GM18951 (cell line): ENCODE data around the gene ACTR6.
A peak's percentile ranks its signal among the peaks of the same experiment; 100 is the strongest.
"Not testable (repeated sequence)": the region's sequence is repeated elsewhere in the genome, so short reads cannot be mapped to it uniquely, and the experiment has no call there.

Source experiments
- POLR2A ChIP-seq: IDR thresholded peaks from 4 replicates; pipeline ENCODE4 v1.6.1; 2011; ENCODE audit warnings: mild to moderate bottlenecking; ENCODE audit not compliant: insufficient read length, insufficient read depth; ENCODE audit errors: extremely low read depth
- in situ Hi-C: fragments of 300-500 bp; cut with MboI; formaldehyde crosslinking; loops from one replicate; pipeline ENCODE4 v1.12.0; 2022; ENCODE audit warnings: low sequenced_read_pairs, mixed read lengths, inconsistent platforms; ENCODE audit not compliant: unreplicated experiment

The ACTR6 gene

GRCh38 chr12:100248886-100249285, 48.3 kb downstream of the ACTR6 start:
- in situ Hi-C loops, result loop anchor here (25.0 kb wide), 2 partner anchors 313 to 488 kb away; partner anchors contain the start of gene GAS2L3
- TF ChIP-seq POLR2A, result no peak

GRCh38 chr12:100249941-100250340, 49.3 kb downstream of the ACTR6 start:
- in situ Hi-C loops, result loop anchor here (25.0 kb wide), 2 partner anchors 312 to 487 kb away; partner anchors contain the start of gene GAS2L3
- no peak for TF ChIP-seq POLR2A

GRCh38 chr12:100251917-100252316, 51.3 kb downstream of the ACTR6 start:
- in situ Hi-C loops, result no loop called here
- TF ChIP-seq POLR2A, result no peak

DNA sequence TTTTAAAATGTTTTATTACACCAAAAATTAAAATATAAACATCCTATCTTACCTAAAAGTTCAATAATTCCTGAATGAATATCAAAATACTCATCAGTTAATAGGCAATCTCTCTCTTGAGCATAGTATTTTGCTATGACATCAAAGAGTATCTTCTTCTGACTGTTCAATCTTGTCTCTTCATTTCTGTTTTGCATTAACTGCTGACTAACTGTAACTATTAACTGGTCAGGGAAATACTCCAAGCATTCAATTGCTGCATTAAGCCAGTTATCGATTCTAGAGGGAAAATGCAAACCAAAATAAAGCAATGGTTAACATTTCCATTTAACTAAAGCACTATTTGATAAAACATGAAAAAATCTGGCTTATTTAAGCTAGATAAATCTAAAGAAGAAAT, 52.8 kb downstream of the ACTR6 start:
- no peak for TF ChIP-seq POLR2A
- in situ Hi-C loops, result no loop called here

DNA sequence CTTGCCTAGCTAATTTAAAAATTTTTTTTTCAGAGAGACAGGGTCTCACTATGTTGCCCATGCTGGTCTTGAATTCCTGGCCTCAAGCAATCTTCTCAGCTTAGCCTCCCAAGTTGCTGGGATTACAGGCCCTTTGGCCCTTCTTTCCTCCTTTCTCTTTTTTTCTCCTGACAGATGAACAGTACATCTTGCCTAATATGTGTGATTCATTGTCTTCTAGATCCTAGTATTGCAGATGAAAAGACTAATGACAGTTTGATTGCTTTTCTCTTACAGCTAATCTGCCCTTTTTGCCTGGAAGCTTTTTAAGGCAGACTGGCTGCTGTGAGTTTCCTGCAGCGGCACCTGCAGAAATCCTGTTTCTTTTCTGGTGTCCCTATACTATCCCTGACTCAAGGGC, 54.3 kb downstream of the ACTR6 start:
- in situ Hi-C loops, result no loop called here
- TF ChIP-seq POLR2A, result no peak

DNA sequence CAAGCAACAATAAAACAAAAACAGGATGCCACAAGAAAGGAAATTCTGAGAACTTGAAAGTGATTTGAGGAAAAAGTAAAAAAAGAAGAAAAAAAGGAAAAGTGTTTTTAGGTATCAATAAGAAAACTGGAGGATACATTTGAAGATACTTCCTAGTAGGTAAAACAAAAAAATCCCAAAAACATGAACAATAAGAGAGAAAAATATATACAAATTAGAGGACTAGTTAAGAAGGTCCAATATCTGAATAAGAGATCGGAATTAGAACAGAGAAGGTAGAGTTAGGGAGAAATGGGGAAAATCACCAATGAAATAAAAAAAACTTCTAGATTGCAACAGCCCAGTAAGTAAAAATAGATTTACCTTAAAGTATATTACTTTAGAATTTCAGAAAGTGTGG, 57.5 kb downstream of the ACTR6 start:
- in situ Hi-C loops, result no loop called here

GRCh38 chr12:100263131-100263530, 62.5 kb downstream of the ACTR6 start:
- in situ Hi-C loops, result no loop called here
- no peak for TF ChIP-seq POLR2A

More for the DNA sequence above, 57.5 kb downstream of the ACTR6 start:
- no peak for TF ChIP-seq POLR2A

GRCh38 chr12:100265107-100265506, 64.5 kb downstream of the ACTR6 start:
- in situ Hi-C loops, result not testable (repeated sequence)

GRCh38 chr12:100265732-100266584, 65.3 kb downstream of the ACTR6 start:
- in situ Hi-C loops, result no loop called here
- TF ChIP-seq POLR2A, result no peak

DNA sequence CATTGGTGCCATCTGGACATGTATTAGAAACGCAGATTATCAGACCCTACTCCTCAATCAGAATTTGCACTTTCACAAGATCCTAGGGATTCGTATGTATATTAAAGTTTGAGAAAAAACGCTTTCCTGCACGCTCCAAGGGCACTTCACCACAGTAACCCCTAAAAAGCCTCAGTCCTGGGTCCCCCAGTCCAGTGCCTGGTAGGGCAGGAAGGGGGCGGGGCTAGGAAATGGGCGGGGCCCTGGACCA, 65.9 kb downstream of the ACTR6 start:
- in situ Hi-C loops, result no loop called here
- no peak for TF ChIP-seq POLR2A

GRCh38 chr12:100266835-100267602, 66.4 kb downstream of the ACTR6 start, which contains the start of the genes DEPDC4 and SCYL2:
DEPDC4 (minus strand) TSS chr12:100267079; CDS start chr12:100267076, 3 bp downstream.
SCYL2 (plus strand) TSS chr12:100267177; CDS start chr12:100282971, 15,794 bp downstream.
- in situ Hi-C loops, result no loop called here
- TF ChIP-seq POLR2A, result peak; percentile 46

DNA sequence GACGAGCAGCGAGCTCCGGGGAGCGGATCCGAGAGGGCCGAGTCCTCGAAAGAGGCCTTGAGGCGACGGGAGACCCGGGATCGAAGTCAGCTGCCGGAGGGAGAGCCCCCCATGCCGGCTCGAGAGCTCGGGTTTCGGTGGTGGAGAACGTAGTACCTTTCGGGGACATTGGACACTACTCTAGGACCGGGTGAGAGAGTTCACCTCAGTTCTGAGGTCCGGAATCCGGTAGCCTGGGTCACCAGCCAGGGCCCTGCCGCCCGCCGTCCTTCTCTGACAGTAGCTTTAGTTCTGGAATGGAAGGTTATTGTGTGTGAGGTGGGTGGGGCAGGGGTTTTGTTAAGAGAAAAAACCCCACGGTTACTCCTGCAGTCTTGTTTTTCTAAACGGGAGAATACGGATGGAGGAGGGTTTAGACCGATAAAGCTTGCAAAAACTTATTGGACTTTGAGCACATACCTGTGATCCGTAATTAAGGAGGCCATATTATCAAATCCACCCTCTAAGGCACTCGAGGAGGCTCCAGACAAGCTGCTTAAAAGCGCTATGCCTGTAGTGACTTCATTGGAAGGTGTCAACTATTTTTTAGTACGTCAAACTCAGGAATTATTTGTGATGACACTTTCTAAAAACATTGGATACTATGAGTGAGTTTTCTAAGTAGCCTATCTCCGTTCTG, 67.1 kb downstream of the ACTR6 start:
- in situ Hi-C loops, result no loop called here

DNA sequence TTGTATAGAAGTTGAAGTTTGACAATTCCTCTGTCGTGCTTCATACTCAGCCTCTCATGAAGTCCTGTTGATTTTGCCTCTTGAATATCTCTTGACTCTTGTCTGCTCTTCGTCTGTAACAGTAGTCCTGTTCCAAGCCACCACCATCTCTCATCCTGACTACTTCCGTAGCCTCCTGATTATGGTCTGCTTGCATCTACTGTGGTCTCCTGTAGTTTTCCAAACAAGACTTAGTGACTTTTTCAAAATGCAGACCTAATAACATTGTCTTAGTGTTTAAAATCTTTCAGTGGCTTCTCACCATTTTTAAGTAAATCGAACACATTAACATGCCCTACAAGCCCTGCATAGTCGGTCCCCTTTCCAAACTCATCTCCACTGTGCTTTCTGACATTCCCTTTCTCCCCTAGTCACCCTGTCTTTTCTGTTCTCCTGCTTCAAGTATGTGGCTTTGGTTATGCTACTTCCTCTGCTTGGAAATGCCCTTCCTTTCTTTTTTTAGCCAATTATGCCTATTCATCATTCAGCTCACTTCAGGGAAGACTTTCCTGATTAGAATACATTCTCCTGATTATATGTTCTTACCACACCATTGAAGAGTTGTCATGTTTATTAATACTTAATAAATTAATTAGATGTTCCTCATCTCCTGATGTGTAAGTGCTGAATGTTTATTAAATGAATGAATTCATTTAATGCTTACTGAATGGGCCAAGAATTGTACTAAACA, 68.4 kb downstream of the ACTR6 start:
- no peak for TF ChIP-seq POLR2A
- in situ Hi-C loops, result no loop called here

More for the DNA sequence above, 67.1 kb downstream of the ACTR6 start:
- TF ChIP-seq POLR2A, result no peak
